Measurements from ENCODE around the gene ACOX1.

DNA sequence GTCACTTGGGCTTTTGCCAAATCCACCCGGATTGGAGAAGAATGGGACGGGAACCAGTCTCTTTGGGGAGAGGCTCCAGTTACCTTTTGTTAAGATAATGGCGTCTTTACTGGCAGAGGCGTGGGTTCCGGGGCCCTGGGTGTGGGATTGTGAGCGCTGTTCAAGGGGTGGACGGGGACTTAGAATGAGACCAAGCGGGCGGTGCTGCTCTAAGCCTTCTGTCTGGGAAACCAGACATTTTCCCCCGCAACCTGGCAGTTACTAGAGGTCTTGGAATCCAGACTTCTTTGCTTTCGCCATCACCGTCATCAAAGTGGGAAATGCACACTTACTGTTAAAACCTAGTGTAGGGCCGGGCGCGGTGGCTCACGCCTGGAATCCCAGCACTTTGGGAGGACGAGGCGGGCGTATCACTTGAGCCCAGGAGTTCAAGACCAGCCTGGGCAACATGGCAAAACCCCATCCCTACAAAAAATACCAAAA is 780 bp upstream of the ACOX1 start:
- TF ChIP-seq, protein P1, sequence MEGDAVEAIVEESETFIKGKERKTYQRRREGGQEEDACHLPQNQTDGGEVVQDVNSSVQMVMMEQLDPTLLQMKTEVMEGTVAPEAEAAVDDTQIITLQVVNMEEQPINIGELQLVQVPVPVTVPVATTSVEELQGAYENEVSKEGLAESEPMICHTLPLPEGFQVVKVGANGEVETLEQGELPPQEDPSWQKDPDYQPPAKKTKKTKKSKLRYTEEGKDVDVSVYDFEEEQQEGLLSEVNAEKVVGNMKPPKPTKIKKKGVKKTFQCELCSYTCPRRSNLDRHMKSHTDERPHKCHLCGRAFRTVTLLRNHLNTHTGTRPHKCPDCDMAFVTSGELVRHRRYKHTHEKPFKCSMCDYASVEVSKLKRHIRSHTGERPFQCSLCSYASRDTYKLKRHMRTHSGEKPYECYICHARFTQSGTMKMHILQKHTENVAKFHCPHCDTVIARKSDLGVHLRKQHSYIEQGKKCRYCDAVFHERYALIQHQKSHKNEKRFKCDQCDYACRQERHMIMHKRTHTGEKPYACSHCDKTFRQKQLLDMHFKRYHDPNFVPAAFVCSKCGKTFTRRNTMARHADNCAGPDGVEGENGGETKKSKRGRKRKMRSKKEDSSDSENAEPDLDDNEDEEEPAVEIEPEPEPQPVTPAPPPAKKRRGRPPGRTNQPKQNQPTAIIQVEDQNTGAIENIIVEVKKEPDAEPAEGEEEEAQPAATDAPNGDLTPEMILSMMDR (IDR thresholded peaks at IDR 0.05): no peak
- TF ChIP-seq EZH2 (IDR thresholded peaks at IDR 0.05; ENCODE audit: borderline replicate concordance, insufficient read depth, low read depth, low read length, poor library complexity, severe bottlenecking): no peak
